IPS-15b (cell line): ENCODE data around the gene ANAPC1.
"Not testable (repeated sequence)": the region's sequence is repeated elsewhere in the genome, so short reads cannot be mapped to it uniquely, and the experiment has no call there.

Experiments
- H3K27me3 ChIP-seq: one replicate; pipeline ENCODE4 v1.6.1; 2013; ENCODE audit warnings: low read length; ENCODE audit not compliant: control insufficient read depth, insufficient read depth
- H3K36me3 ChIP-seq: one replicate; pipeline ENCODE4 v1.6.1; 2013; ENCODE audit warnings: low read length; ENCODE audit not compliant: control insufficient read depth, insufficient read depth
- H3K4me1 ChIP-seq: one replicate; pipeline ENCODE4 v1.6.1; 2013; ENCODE audit warnings: mild to moderate bottlenecking, low read length; ENCODE audit not compliant: control insufficient read depth, insufficient read depth
- H3K4me3 ChIP-seq: one replicate; pipeline ENCODE4 v1.5.1; 2013; ENCODE audit warnings: low read depth, low read length
- H3K9ac ChIP-seq: one replicate; pipeline ENCODE4 v1.6.1; 2013; ENCODE audit warnings: low read depth, mild to moderate bottlenecking, low read length
- H3K9me3 ChIP-seq: one replicate; pipeline ENCODE4 v1.6.1; 2013; ENCODE audit warnings: mild to moderate bottlenecking, low read length; ENCODE audit not compliant: control insufficient read depth, insufficient read depth

Gene ANAPC1

DNA sequence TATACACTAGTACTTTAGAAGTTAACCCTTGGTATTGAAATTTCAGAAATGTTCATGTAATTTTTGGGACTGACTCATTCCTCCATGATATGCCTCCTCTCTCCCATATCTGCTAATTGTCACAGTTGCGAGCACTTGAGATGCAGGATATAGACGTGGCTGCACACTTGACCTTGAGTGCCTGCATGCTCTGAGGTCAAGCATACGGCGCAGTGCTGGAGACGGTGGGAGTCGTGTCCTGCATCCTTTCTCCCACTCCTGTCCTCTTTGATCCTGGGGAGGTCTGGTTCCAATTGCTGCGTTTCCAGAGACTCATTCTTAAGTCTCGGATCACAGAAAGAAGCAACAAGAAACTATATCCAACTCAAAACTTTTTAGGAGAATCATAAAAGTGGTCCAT lies 139.2 kb downstream of the ANAPC1 start:
- H3K27me3 ChIP-seq, H3K9me3 ChIP-seq, H3K4me1 ChIP-seq, H3K4me3 ChIP-seq, H3K9ac ChIP-seq, H3K36me3 ChIP-seq: not testable (repeated sequence)

- H3K4me3 ChIP-seq, H3K36me3 ChIP-seq, H3K9me3 ChIP-seq, H3K9ac ChIP-seq, H3K27me3 ChIP-seq, H3K4me1 ChIP-seq: not testable (repeated sequence)
Measured at GRCh38 chr2:111741517-111741916, 142.5 kb downstream of the ANAPC1 start.

DNA sequence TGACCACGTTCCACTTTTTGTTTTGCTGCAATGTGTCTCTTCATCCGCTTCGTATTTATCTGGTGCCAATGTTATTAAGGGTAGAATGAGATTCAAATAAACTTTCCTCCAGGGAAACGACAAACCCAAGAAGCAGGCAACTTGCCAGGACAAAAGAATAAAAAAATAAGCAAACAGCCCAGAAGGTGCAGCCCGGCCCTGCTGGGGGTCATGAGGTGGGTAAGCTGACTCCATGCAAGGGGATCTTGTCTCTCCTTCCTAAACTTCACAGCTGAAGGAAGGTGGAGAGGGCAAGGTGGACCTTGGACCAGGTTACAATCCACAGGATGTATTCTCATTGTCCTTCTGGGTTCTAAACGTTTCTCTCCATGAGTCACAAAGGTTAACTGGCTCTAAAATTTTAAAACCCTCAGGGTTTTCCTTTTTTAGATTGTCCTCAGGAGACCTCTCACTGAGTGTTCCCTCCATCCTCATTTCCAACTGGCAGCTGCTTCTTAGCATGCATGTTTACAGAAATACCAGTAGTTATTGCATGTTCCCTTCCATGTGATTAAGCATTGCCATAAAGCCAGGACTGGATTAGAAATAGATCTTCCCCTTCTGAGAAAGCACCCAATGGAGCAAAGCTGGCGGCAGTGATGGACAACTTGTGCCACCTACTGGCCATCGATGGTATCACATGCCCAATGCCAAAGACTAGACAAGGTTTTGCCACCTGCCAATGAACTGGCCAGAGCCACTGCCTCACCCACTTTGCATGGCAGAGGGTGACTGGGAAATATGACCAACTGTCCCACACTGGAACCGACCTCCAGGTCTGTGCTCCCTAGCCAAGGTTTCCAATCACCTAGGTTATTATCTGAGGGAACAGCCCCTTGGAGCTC lies 147.9 kb downstream of the ANAPC1 start:
- H3K4me1 ChIP-seq, H3K36me3 ChIP-seq, H3K9me3 ChIP-seq, H3K9ac ChIP-seq, H3K4me3 ChIP-seq, H3K27me3 ChIP-seq: not testable (repeated sequence)

GRCh38 chr2:111735420-111735819 lies 148.6 kb downstream of the ANAPC1 start:
- H3K36me3 ChIP-seq, H3K9ac ChIP-seq, H3K4me1 ChIP-seq: not testable (repeated sequence)

DNA sequence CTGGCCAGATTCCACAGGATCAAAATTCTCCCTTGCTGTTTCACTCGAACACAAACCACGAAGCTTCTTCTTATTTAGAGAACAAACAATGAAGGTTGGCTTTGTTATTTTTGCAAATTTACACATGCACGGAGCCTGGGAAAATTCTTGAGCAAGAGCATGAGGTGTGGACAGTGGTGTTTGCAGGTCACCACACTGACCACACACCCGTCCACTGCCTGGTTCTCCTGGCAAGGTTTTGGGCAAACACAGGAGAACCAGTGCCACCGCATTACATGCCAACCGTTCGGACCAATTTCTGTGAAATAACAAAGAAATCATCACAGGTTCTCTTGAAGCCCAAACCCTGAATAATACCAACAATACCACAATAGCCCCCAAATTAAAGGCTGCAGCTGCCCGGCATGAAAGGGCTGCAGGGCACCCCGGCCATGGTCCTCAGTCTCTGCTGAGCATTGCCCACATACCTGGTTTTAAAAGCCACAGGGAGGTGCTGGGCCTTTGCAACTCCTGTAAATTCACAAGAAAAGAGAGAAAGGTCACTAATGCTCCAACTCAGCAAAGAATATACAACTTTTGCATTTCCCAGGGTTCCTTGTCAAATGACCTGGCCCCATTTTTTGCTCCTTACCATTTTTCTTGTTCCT lies 154.1 kb downstream of the ANAPC1 start:
- H3K36me3 ChIP-seq, H3K9ac ChIP-seq, H3K4me1 ChIP-seq, H3K4me3 ChIP-seq, H3K9me3 ChIP-seq, H3K27me3 ChIP-seq: not testable (repeated sequence)

More at GRCh38 chr2:111735420-111735819, 148.6 kb downstream of the ANAPC1 start:
- not testable (repeated sequence) for H3K4me3 ChIP-seq, H3K9me3 ChIP-seq, H3K27me3 ChIP-seq

- not testable (repeated sequence) for H3K36me3 ChIP-seq, H3K4me1 ChIP-seq
Measured at GRCh38 chr2:111727611-111728110, 156.3 kb downstream of the ANAPC1 start.

DNA sequence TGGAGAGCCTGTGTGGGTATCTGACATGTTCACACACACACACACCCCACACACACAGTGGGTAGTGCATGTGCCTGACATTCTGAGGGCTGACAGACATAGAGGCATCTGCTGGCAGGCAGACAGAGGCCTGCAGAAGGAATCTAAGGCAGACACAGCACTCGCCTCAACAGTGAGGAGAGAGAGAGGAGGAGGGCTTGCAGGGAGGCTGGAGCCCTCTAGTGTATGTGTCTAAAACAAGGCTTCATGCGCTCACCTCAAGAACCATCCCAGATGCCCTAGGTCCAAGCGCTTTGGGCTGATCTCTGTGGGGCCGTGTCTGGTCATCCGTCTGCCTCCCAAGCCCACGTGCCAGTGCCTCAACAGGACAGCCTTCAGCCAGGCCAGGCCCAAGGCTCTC lies 158.3 kb downstream of the ANAPC1 start:
- not testable (repeated sequence) for H3K4me1 ChIP-seq

More at GRCh38 chr2:111727611-111728110, 156.3 kb downstream of the ANAPC1 start:
- not testable (repeated sequence) for H3K27me3 ChIP-seq, H3K9ac ChIP-seq, H3K9me3 ChIP-seq, H3K4me3 ChIP-seq

DNA sequence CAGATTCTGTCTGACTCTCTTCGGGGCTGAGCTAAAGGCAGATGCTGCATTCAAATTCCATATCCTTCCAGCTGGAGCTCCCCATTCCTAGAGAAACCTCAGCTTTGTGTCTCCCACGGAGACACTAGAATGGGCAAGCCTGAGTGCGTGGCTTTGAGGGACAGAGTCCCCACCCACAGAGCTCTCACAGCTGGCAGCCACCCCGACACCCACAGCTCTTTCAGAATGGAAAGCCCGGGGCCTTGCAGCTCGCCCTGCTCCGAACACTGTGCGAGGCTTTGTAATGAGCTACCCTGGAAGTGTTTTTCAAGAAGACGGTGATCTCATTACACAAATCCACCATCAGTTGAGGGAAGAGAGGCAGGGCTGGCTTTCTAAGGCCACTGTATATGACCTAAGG lies 164.4 kb downstream of the ANAPC1 start:
- not testable (repeated sequence) for H3K4me3 ChIP-seq, H3K9me3 ChIP-seq, H3K4me1 ChIP-seq, H3K36me3 ChIP-seq, H3K27me3 ChIP-seq, H3K9ac ChIP-seq

More for the DNA sequence above, 158.3 kb downstream of the ANAPC1 start:
- not testable (repeated sequence) for H3K4me3 ChIP-seq, H3K36me3 ChIP-seq, H3K9ac ChIP-seq, H3K27me3 ChIP-seq, H3K9me3 ChIP-seq
